H1 (cell line): ENCODE results near the gene SEMA3C. TPM values are rescaled to one million over a fixed set of nuclear protein-coding genes. Genes with fewer than 3 reads are reported as not detected.

ENCODE experiments used
- CTCF ChIA-PET: fragments of 300-600 bp; sonication (Branson Sonifier 250); formaldehyde crosslinking; loops from one replicate; lab custom pipeline; 2021; ENCODE audit not compliant: partially characterized antibody; lab: Charles Lee
- POLR2A ChIA-PET: fragments of 300-600 bp; sonication (Branson Sonifier 250); formaldehyde crosslinking; loops from one replicate; lab custom pipeline; 2021; ENCODE audit warnings: inconsistent platforms; ENCODE audit not compliant: partially characterized antibody; lab: Charles Lee
- DNase-seq, 2 experiments: peaks; one replicate each; pipeline versions ENCODE4 v3.0.0 to v3.0.0-alpha.2; 2010 to 2022; ENCODE audit warnings: low spot score in 2 of 2, low read depth in 1 of 2, mixed read lengths in 1 of 2
- FAIRE-seq: peaks from 2 replicates; lab custom pipeline; 2011; peaks lifted over from hg19 to GRCh38; lab: Jason Lieb, UNC
- H2AFZ ChIP-seq: 2 replicates; pipeline ENCODE4 v1.8.1; 2012; ENCODE audit warnings: low read length, inconsistent platforms
- H2AK5ac ChIP-seq: 2 replicates; pipeline ENCODE4 v1.6.1; 2013; ENCODE audit warnings: low read depth, low read length
- H2BK120ac ChIP-seq: replicated peaks from 2 replicates; pipeline ENCODE3; 2013; ENCODE audit warnings: low read depth, low read length, inconsistent platforms
- H2BK12ac ChIP-seq: 2 replicates; pipeline ENCODE4 v1.6.1; 2013; ENCODE audit warnings: low read depth, low read length
- H2BK15ac ChIP-seq: 2 replicates; pipeline ENCODE4 v1.6.1; 2013; ENCODE audit warnings: low read length
- H2BK20ac ChIP-seq: 2 replicates; pipeline ENCODE4 v1.6.1; 2013; ENCODE audit warnings: low read length
- H2BK5ac ChIP-seq: 2 replicates; pipeline ENCODE4 v1.6.1; 2013; ENCODE audit warnings: low read depth, low read length
- H3K14ac ChIP-seq: 2 replicates; pipeline ENCODE4 v1.6.1; 2013; ENCODE audit warnings: inconsistent platforms; ENCODE audit not compliant: insufficient read length
- H3K18ac ChIP-seq: 2 replicates; pipeline ENCODE4 v1.6.1; 2013; ENCODE audit warnings: low read length; ENCODE audit errors: extremely low read depth
- H3K23ac ChIP-seq: 2 replicates; pipeline ENCODE4 v1.6.1; 2013; ENCODE audit warnings: inconsistent platforms; ENCODE audit not compliant: insufficient read length
- H3K23me2 ChIP-seq: 2 replicates; pipeline ENCODE4 v1.6.1; 2013; ENCODE audit warnings: low read depth, low read length
- H3K27ac ChIP-seq: 2 replicates; pipeline ENCODE4 v1.6.1; 2011; ENCODE audit warnings: low read depth, low read length, inconsistent platforms
- H3K27me3 ChIP-seq, 4 experiments: replicated peaks in 1 of 4; 1 replicate in 1 of 4; 2 replicates in 3 of 4; pipeline versions ENCODE4 v1.6.1 to v1.8.1; 2011 to 2013; ENCODE audit warnings: low read length in 3 of 4, mild to moderate bottlenecking in 3 of 4, inconsistent platforms in 2 of 4, mixed read lengths in 2 of 4, moderate library complexity in 1 of 4; ENCODE audit not compliant: control insufficient read depth in 3 of 4, insufficient read depth in 3 of 4; ENCODE audit errors: extremely low read depth in 1 of 4
- H3K36me3 ChIP-seq, 4 experiments: 2 replicates each; pipeline versions ENCODE4 v1.6.1 to v1.8.1; 2011 to 2013; ENCODE audit warnings: mild to moderate bottlenecking in 4 of 4, low read length in 3 of 4, moderate library complexity in 2 of 4, control low read depth in 1 of 4, inconsistent platforms in 1 of 4; ENCODE audit not compliant: insufficient read depth in 4 of 4, control insufficient read depth in 2 of 4
- H3K4ac ChIP-seq: replicated peaks from 2 replicates; pipeline ENCODE3; 2013; ENCODE audit warnings: low read length, low read depth, mixed read lengths, inconsistent platforms; ENCODE audit not compliant: insufficient read length
- H3K4me1 ChIP-seq, 4 experiments: replicated peaks in 1 of 4; 1 replicate in 1 of 4; 2 replicates in 3 of 4; pipeline versions ENCODE4 v1.6.1 to v1.8.1; 2011 to 2013; ENCODE audit warnings: low read length in 3 of 4, inconsistent platforms in 2 of 4, mixed read lengths in 1 of 4; ENCODE audit not compliant: insufficient read depth in 4 of 4, control insufficient read depth in 3 of 4
- H3K4me2 ChIP-seq, 2 experiments: 2 replicates each; pipeline versions ENCODE4 v1.6.1 to v1.8.1; 2011 to 2013; ENCODE audit warnings: low read depth in 2 of 2, low read length in 2 of 2, control low read depth in 1 of 2, inconsistent platforms in 1 of 2, mild to moderate bottlenecking in 1 of 2; ENCODE audit not compliant: insufficient read depth in 1 of 2
- H3K4me3 ChIP-seq, 4 experiments: fragments of 200-600, 300-600 bp in 1 of 4; sonication (generic), shearing (Covaris generic), sonication (Bioruptor Twin) in 1 of 4; 2 replicates each; pipeline versions ENCODE4 v1.5.1 to v1.8.1; 2011 to 2016; ENCODE audit warnings: low read length in 4 of 4, low read depth in 3 of 4, control low read depth in 2 of 4, inconsistent platforms in 2 of 4, mild to moderate bottlenecking in 2 of 4, mixed read lengths in 1 of 4, moderate library complexity in 1 of 4; ENCODE audit not compliant: insufficient read depth in 2 of 4; ENCODE audit errors: extremely low read depth in 1 of 4
- H3K56ac ChIP-seq: replicated peaks from 2 replicates; pipeline ENCODE3; 2013; ENCODE audit warnings: low read depth, mild to moderate bottlenecking, mixed read lengths, low read length, inconsistent platforms; ENCODE audit not compliant: insufficient read length
- H3K79me1 ChIP-seq: 2 replicates; pipeline ENCODE4 v1.6.1; 2013; ENCODE audit warnings: low read depth, low read length, control low read depth
- H3K79me2 ChIP-seq, 2 experiments: 2 replicates each; pipeline versions ENCODE4 v1.6.1 to v1.8.1; 2012 to 2013; ENCODE audit warnings: low read length in 2 of 2, mild to moderate bottlenecking in 2 of 2, inconsistent platforms in 1 of 2; ENCODE audit not compliant: insufficient read depth in 2 of 2, control insufficient read depth in 1 of 2
- H3K9ac ChIP-seq, 4 experiments: replicated peaks in 1 of 4; 1 replicate in 1 of 4; 2 replicates in 3 of 4; pipeline versions ENCODE4 v1.6.1 to v1.8.1; 2011 to 2013; ENCODE audit warnings: low read depth in 3 of 4, low read length in 3 of 4, control low read depth in 2 of 4, mild to moderate bottlenecking in 2 of 4, moderate library complexity in 2 of 4, inconsistent platforms in 1 of 4; ENCODE audit errors: extremely low read depth in 1 of 4
- H3K9me3 ChIP-seq, 2 experiments: 2 replicates each; pipeline versions ENCODE4 v1.6.1 to v1.8.1; 2012 to 2013; ENCODE audit warnings: mild to moderate bottlenecking in 2 of 2, moderate library complexity in 2 of 2, control low read depth in 1 of 2, inconsistent platforms in 1 of 2, low read depth in 1 of 2, low read length in 1 of 2, mixed read lengths in 1 of 2; ENCODE audit not compliant: insufficient read depth in 2 of 2
- H4K20me1 ChIP-seq, 2 experiments: replicated peaks in 1 of 2; 2 replicates each; pipeline versions ENCODE3 to v1.8.1; 2011 to 2013; ENCODE audit warnings: inconsistent platforms in 2 of 2, low read length in 2 of 2, mild to moderate bottlenecking in 1 of 2; ENCODE audit not compliant: insufficient read depth in 2 of 2, control insufficient read depth in 1 of 2
- H4K5ac ChIP-seq: 2 replicates; pipeline ENCODE4 v1.6.1; 2013; ENCODE audit warnings: low read length, low read depth, mixed read lengths, inconsistent platforms; ENCODE audit not compliant: insufficient read length
- H4K8ac ChIP-seq: 2 replicates; pipeline ENCODE4 v1.8.0; 2013; ENCODE audit warnings: mild to moderate bottlenecking, moderate library complexity, low read length, inconsistent platforms; ENCODE audit not compliant: insufficient read depth; ENCODE audit errors: extremely low read depth
- H4K91ac ChIP-seq: replicated peaks from 2 replicates; pipeline ENCODE3; 2013; ENCODE audit warnings: low read length, mixed read lengths, inconsistent platforms; ENCODE audit not compliant: insufficient read length
- ATF3 ChIP-seq: IDR thresholded peaks from 2 replicates; pipeline ENCODE4 v1.6.1; 2011; ENCODE audit warnings: low read depth, mild to moderate bottlenecking, low read length; ENCODE audit not compliant: insufficient read depth
- EGR1 ChIP-seq: IDR thresholded peaks from 2 replicates; pipeline ENCODE4 v1.6.1; 2011; ENCODE audit warnings: low read depth, low read length, borderline replicate concordance
- EZH2 ChIP-seq: fragments of 200-600 bp; sonication (generic); IDR thresholded peaks from 2 replicates; pipeline ENCODE4 v1.7.1; 2012; ENCODE audit warnings: low read depth, mild to moderate bottlenecking, moderate library complexity, low read length, inconsistent platforms; ENCODE audit not compliant: severe bottlenecking
- RXRA ChIP-seq: IDR thresholded peaks from 2 replicates; pipeline ENCODE4 v1.6.1; 2011; ENCODE audit warnings: low read depth, mild to moderate bottlenecking, low read length, moderate library complexity; ENCODE audit not compliant: insufficient read depth
- SP4 ChIP-seq: IDR thresholded peaks from 2 replicates; pipeline ENCODE4 v1.6.1; 2012; ENCODE audit warnings: low read length, inconsistent platforms
- ZNF274 ChIP-seq: IDR thresholded peaks from 2 replicates; pipeline ENCODE4 v1.7.0; 2012; ENCODE audit warnings: low read length, borderline replicate concordance; ENCODE audit errors: extremely low read depth
- whole genome bisulfite sequencing, 2 experiments: shearing (Covaris generic) in 1 of 2; methylation state at CpG; one replicate each; pipeline versions ENCODE4 v1.1.6 to v1.1.7; 2013 to 2015; ENCODE audit warnings: low lambda C conversion rate in 2 of 2, mixed read lengths in 2 of 2, inconsistent platforms in 1 of 2, low coverage in 1 of 2, missing lambda C conversion rate in 1 of 2; ENCODE audit not compliant: insufficient replicate concordance in 2 of 2, insufficient coverage in 1 of 2, insufficient read length in 1 of 2; ENCODE audit errors: extremely low coverage in 1 of 2, missing lambda C conversion rate in 1 of 2; 5-methylcytosine and 5-hydroxymethylcytosine counted together
- polyA plus RNA-seq, 7 experiments: library from polyadenylated mRNA; depleted of rRNA in 3 of 7; stranded (reverse) in 5 of 7; unstranded in 2 of 7; fragments of >200 nt in 5 of 7; fragments of 200-250 nt in 2 of 7; gene quantifications; 1 replicate in 5 of 7; 2 replicates in 1 of 7; 4 replicates in 1 of 7; pipeline versions ENCODE4 v1.2.1 to v1.2.3, GENCODE V29; 2011 to 2013; ENCODE audit warnings: missing spikeins in 2 of 7, mixed read lengths in 2 of 7
- total RNA-seq: library from RNA; stranded (reverse); fragmentation: NEBNext Ultra II Directional; extraction: Animal tissue kit (Norgen Biotek cat#: 25700); gene quantifications from 2 replicates; pipeline ENCODE4 v1.2.1, GENCODE V29; 2021

The SEMA3C gene
- total and polyA plus RNA-seq, 2 of the 8 experiments (the other 6 are each of a cell fraction or from before 2014, with no cell fraction given): 0.15 to 1.4 TPM

DNA sequence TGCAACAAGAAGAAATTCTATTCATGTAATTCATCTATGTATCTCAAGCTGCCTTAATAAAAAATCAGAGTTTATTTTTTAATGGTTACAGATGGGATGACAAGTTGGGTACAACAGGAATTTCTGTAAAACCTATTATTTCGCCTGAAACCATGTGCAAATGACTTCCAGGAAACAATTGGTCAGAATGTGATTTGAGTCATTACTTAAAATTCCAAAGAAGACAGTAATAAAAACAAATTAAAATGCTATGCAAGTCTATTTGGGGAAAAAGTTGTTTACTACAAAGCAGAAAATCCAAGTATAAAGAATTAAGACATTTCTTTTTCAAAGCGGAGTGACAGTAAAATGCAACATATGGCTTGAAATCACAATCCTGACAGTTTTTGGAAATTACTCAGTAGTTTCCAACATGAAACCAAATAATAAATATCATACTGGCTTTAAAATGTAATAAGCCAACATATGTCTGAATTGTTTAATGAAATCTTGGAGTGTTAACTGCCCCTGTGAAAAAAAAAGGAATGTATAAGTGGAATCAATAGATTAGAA lies 41.5 kb upstream of the SEMA3C start:
- Histone ChIP-seq H3K4ac (no peak overlapping the region), H4K91ac (no peak overlapping the region), H3K56ac (no peak overlapping the region), H2BK120ac (no peak overlapping the region), H3K14ac (no peak overlapping the region), H4K5ac (no peak overlapping the region), H3K18ac (no peak overlapping the region), H4K20me1 (no peaks in the 10 kb centered on the region), H3K79me1 (no peaks in the 10 kb centered on the region), H3K4me1 (no peaks in the 10 kb centered on the region), H3K23me2 (no peaks in the 10 kb centered on the region), H3K4me3 (no peak overlapping the region), H3K9ac (no peak overlapping the region), H2BK20ac (no peak overlapping the region), H3K23ac (no peak overlapping the region), H2BK15ac (no peak overlapping the region), H3K27ac (no peak overlapping the region), H4K8ac (no peak overlapping the region), H2BK12ac (no peak overlapping the region), H2BK5ac (no peak overlapping the region), H3K27me3 (no peaks in the 10 kb centered on the region), H2AK5ac (no peak overlapping the region), H2AFZ (no peak overlapping the region), H3K4me2 (no peak overlapping the region), H3K79me2 (no peaks in the 10 kb centered on the region), H3K9me3 (no peaks in the 10 kb centered on the region), H3K36me3 (no peaks in the 10 kb centered on the region)
- ChIA-PET CTCF (no interaction called here), POLR2A (interaction anchor here (0.7 kb wide), 1 partner anchor 14 kb away, joined by 3 read pairs; no protein-coding TSS in a partner anchor)
- FAIRE-seq (no peak), DNase-seq (no peak)
- 96% methylated on average over 2 of the region's 2 CpGs; no CpG with 5 or more reads in 1 of the 2 experiments for WGBS, 2 experiments
- TF ChIP-seq SP4 (no peak), EZH2 (no peak), EGR1 (no peak), ZNF274 (no peak), ATF3 (no peak), RXRA (no peak)
